HG03103 (cell line): ENCODE measurements around the gene NRG3.

Experiments
- ATAC-seq: cut with Tn5 transposase; IDR thresholded peaks from one replicate; pipeline ENCODE4 v1.9.1; 2021; ENCODE audit warnings: low read depth; ENCODE audit not compliant: unreplicated experiment

NRG3 gene

DNA sequence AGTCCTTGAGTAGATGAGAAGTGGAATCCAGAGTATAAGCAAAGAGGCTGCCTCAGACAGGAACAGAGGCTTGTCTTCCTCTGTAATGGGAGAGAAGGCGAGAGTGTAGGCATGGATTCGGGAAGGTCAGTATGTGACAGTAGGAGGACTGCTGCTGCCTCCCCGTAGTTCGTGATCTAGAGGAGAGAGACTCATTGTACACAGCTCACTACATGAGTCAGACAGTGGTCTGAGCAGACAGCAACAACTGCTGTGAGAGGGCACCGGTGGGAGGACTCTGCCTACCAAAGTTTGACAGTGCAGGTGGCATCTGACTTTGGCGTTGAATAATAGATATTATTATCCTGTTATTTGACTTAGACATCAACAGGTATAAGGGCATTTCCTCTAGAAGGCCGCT is 319.4 kb downstream of the NRG3 start:
- no peak for ATAC-seq

- no peak for ATAC-seq
These were observed 331.8 kb downstream of the NRG3 start for GRCh38 chr10:82206831-82207230.

DNA sequence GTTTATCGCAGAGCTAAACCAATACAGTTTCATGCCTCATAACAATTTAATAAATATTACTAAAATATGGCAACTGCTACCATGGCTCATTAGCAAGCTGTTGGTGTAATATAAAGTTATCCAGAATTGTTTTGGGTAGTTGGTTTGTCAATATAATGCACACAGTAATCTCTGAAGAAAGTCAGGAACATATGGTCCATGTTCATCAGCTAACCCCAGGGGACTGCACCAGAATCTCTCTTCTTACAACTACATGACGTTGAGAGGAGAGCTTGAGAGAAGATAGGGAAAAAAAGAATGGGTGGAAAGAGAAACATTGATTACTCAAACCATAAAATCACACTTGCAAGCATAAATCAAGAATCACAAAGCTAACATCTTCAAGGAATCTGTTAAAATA is 333.7 kb downstream of the NRG3 start:
- ATAC-seq = no peak

DNA sequence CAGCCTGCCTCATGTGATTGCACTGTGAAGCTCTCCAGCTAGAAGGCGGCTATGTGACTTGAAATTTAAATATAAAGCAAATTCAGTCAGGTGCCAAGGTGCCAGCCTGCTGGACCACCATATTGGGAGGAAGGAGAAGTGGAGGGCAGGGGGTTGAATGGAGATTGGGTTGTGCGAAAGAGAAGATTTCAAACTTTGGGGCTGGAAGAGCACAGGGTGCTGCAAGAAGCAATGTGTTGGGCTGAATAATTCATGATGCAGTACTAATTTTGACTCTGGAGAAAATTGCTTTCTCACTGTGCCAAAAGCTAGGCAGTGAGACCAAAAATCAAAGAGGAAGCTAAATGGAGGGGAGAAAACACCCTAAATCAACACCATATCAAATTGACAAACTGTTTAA is 335.3 kb downstream of the NRG3 start:
- ATAC-seq = no peak

DNA sequence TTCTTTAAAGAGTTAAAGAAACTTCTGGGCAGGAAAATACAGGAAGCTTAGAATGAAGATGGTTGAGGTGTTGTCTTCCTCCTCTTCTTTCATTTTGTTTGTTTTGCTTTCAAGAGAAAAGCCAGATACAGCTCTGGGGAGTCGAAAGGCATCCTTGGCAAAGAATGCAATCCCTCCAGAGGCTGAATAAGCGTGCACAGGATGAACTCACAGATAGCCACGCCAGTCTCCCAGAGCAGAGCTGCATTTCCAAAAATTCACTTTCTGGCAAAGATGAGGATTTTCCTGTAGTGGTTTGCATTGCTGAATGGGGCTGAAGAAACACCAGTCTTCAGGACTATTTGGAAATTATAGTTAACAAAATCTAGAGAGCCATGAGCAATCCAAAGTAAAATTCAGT is 336.4 kb downstream of the NRG3 start:
- ATAC-seq = no peak

DNA sequence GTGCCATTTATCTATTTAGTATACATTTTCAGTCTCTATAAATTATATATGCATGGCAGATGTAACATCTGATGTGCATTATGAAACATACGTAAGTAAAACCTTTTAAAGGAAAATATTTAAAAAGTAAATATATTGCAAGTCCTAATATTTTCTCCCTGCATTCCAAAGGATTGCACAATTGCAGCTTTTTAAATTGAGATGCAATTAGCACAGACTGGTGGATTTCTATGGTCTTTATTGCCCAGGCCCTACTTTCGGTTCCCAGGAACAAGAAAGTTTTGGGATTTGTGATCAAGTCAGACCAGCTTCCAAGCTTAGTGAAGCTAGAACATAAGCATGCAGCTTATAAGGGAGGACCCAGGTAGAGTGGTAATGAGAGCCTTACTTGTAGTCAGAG is 337.8 kb downstream of the NRG3 start:
- ATAC-seq = no peak

DNA sequence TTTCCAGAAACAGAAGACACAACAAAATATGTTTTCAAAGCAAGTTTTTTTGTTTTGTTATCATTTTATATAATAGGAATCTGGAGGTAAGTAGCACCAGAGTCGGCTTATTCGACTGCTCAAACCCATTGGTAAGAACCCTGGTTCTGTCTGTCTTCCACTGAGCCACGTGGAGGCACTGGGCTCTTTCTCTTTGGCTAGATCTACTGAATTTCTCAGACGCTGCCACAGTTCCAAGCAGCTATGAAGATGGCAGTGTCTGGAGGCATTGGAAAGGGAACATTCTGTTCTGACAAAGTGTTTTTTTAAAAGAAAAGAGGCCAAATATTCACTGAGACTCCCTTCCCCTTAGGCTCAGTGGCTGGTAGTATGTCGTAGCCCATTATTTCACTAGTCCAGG is 338.8 kb downstream of the NRG3 start:
- no peak for ATAC-seq

- no peak for ATAC-seq
These were observed 346.1 kb downstream of the NRG3 start for GRCh38 chr10:82221056-82221455.

GRCh38 chr10:82221601-82222149 is 346.7 kb downstream of the NRG3 start:
- ATAC-seq = no peak

- no peak for ATAC-seq
These were observed 353.7 kb downstream of the NRG3 start for GRCh38 chr10:82228701-82229100.

DNA sequence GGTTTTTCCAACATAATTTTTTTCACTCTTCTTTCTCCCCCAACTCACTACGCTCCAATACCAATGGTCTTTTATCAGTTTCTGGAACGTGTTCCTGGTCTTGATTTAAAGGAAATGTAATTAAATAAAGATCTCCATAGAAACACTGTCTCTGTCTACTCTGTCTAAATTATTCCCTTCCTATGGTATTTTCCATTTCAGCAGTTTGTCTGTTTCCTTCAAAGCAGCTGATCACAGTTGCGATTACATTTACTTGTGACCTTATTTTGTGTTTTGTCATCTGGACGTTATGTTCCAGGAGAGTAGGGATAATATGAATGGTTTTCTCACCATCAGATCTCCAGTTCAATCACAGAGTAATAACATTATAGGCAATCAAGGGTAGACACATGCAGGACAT is 359.2 kb downstream of the NRG3 start:
- ATAC-seq = no peak

DNA sequence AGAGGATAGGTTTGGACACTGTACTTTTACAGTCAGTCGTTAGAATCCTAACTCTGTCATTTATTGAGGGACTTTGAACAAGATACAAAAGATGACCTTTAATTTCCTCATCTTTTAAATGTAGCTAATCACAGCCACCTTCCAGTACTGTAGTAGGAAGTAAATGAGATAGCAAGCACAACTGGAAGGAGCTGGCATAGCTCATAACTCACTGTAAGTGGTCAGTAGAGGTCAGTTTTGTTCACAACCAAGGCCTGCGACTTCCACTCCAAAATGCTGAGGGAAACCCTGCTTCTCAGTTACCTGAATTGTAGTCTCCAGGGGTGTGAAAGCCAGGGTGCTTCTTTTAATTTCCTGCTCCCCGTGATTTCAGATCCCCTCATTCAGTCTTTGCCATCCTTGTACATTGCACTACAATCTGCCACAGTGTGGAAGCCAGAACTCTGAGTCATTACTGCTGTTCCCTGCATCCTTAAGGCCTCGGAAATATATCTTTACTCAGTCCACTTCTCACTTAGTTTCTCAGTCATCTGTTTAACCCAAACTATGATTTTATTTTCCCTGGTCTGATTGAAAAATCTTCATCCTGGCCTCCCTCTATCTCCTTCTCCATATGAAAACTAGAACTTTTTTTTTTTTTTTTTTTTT is 361.2 kb downstream of the NRG3 start:
- no peak for ATAC-seq

- no peak for ATAC-seq
These were observed 363.3 kb downstream of the NRG3 start for GRCh38 chr10:82238291-82238690.

DNA sequence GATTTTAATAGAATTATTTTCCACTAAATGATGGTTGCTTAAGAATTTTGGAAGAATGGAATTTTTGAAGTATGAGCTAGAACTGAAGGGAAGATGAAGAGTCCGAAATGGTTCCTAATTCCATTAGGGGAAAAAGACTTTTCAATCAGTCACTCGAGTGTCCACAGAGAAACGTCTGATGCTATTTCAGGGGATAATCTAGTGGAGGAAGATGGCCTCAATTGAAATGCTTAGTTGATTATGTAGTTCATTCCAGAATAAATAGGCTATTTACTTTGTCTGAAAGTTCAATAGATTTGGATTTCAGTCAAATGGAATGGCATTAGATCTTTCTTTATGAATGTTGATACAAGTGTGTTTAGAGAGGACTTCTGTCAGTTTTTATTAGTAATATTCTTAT is 365.4 kb downstream of the NRG3 start:
- no peak for ATAC-seq

DNA sequence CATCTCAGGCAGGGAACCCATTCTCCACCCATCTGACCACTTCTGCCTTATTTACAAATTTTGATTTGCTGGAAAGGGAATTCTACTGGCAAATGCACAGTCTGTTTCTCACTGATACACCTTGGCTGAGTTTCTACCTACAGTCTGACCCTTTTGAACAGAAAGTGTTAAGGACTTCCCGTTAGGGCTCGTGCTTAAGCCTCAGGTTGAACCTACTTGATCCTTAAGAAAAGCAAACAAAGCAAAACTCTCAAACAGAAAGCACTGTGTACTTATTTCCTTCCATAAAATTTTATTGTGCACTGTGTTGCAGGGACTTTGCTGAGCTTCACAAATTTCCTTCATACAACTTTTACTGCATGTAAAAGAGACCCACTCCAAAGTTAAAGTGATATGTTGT is 367.8 kb downstream of the NRG3 start:
- ATAC-seq = no peak

DNA sequence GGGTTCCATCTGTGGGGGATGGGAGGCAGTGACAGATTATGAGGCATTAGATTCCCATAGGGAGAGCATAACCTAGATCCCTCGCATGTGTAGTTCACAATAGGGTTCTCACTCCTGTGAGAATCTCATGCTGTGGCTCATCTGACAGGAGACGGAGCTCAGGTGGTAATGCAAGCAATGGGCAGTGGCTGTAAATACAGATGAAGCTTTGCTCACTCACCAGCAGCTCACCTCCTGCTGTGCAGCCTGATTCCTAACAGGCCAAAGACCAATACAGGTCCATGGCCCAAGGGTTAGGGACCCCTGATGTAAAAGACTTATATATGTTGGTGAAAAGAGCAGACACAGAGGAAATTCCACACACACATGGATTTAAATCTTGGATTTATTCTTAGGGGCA is 370.2 kb downstream of the NRG3 start:
- ATAC-seq = no peak

- ATAC-seq = no peak
These were observed 371.0 kb downstream of the NRG3 start for GRCh38 chr10:82245906-82246560.

DNA sequence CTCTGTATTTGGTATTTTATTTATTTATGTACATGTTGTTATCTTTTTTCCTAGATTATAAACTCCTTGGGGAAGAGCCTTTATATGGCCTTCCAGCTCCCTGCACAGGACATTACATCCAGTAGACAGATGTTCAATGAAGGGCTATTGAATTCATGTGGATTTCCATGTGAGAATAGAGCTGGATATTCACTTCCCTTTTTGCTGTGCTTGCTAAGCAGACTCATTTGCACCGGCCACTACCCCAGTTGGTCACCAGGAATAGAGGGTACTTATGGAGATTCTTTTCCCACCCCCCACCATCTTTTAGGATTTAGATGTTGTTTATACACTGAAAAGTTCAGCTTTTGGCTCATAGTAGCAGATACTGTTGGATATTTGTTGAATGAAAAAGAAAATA is 374.1 kb downstream of the NRG3 start:
- no peak for ATAC-seq

GRCh38 chr10:82251222-82251906 is 376.4 kb downstream of the NRG3 start:
- no peak for ATAC-seq

DNA sequence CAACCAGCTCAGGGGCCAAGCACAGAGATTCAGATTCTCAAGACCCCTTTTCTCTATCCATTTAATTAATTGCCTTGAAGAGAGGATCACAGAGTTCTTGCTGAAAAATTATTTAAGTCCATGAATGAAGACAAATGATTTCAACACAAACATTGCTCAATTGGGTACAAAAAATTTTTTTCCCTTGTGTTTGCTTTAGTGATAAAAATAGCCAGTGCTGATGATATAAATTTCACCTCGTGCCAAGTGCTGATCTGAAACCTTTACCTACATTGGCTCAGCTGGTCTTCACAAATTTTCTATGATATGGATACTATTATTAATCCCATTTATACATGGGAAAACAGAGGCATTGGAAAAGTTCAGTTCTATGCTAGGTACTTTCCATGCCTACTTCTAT is 377.1 kb downstream of the NRG3 start:
- ATAC-seq = no peak

DNA sequence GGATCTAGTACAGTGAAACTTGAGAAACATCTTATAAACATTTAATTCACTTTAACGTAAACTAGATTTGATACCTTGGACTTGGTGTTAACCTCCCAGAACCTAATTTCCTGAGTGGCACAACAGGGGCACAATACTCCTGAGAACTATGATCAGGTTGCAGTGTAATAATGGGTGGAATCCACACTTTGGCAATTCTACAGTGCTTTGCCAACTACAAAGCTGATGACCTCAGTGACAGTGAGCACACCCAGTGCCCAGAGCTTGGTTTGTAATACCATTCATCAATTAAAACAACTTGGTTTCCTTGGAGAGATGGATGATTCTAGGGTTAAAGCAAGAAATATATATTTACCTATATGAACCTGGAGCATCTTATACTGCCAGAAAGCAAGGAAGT is 379.2 kb downstream of the NRG3 start:
- no peak for ATAC-seq

DNA sequence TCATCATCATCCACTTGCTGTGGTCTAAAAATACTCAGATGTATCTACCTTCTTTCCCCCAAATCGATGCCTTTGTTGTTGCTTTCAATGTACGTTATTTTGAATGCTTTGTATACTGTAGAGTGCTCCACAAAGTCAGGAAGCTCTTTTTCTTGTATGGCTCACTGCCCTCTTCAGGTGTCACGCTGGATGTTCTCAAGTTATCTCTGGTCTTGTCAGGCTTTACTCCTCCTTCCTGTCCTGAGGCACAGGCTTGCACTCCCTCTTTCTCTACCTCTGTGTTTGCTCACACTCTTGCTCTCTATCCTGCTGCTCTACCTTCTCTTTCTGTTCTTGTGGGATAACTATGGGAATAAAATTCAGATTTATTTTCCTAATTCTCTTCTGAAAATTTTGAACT is 381.3 kb downstream of the NRG3 start:
- ATAC-seq = no peak
